HepG2 (cell line): ENCODE results near the gene NARF. TPM values are rescaled to one million over a fixed set of nuclear protein-coding genes. Genes with fewer than 3 reads are reported as not detected.

ENCODE experiments used
- ARHGAP35 ChIP-seq: sonication (generic); formaldehyde crosslinking; IDR thresholded peaks from 2 replicates; pipeline ENCODE4 v1.9.0; 2022; ENCODE audit warnings: mild to moderate bottlenecking, inconsistent platforms, moderate library complexity, missing genetic modification reagents, borderline replicate concordance
- ASH2L ChIP-seq: fragments of 300-600, 200-600 bp; sonication (generic); IDR thresholded peaks from 2 replicates; pipeline ENCODE4 v1.7.0; 2017; ENCODE audit warnings: low read depth, mild to moderate bottlenecking, moderate library complexity, mixed read lengths, low read length; ENCODE audit not compliant: insufficient read length
- CBX2 ChIP-seq, 2 experiments: fragments of 200-600 bp in 1 of 2; sonication (generic); formaldehyde crosslinking in 1 of 2; IDR thresholded peaks; 2 replicates each; pipeline versions ENCODE4 v1.7.0 to v1.8.1; 2018 to 2022; ENCODE audit warnings: low read depth in 2 of 2, low read length in 1 of 2, mild to moderate bottlenecking in 1 of 2, missing genetic modification reagents in 1 of 2
- PHF5A ChIP-seq: IDR thresholded peaks from one replicate; pipeline ENCODE4 v1.6.1; 2018; ENCODE audit warnings: low read depth, missing genetic modification reagents; ENCODE audit not compliant: unreplicated experiment
- POLR2AphosphoS2 ChIP-seq: IDR thresholded peaks from 2 replicates; pipeline ENCODE4 v1.6.1; 2011; ENCODE audit warnings: low read depth, low read length, improper control_type of control experiment
- RARA ChIP-seq: IDR thresholded peaks from 2 replicates; pipeline ENCODE4 v1.6.1; 2016; ENCODE audit warnings: missing genetic modification reagents, missing compliant biosample characterization
- SP5 ChIP-seq: IDR thresholded peaks from 2 replicates; pipeline ENCODE4 v1.6.1; 2016; ENCODE audit warnings: low read depth, borderline replicate concordance
- STAT5B ChIP-seq: sonication (generic); formaldehyde crosslinking; IDR thresholded peaks from 2 replicates; pipeline ENCODE4 v1.4.0; 2020; ENCODE audit warnings: missing genetic modification reagents
- THYN1 ChIP-seq: sonication (generic); formaldehyde crosslinking; IDR thresholded peaks from 2 replicates; pipeline ENCODE4 v1.8.1; 2023; ENCODE audit warnings: low read depth, mild to moderate bottlenecking, moderate library complexity, missing genetic modification reagents, borderline replicate concordance
- XRCC5 ChIP-seq: fragments of 200-400 bp; formaldehyde crosslinking; optimal IDR thresholded peaks from 2 replicates; pipeline ENCODE3; 2017; ENCODE audit warnings: mild to moderate bottlenecking, low read length
- ZNF121 ChIP-seq: sonication (generic); formaldehyde crosslinking; IDR thresholded peaks from 2 replicates; pipeline ENCODE4 v1.5.0; 2020; ENCODE audit warnings: mild to moderate bottlenecking, missing genetic modification reagents
- ZNF235 ChIP-seq: sonication (generic); formaldehyde crosslinking; IDR thresholded peaks from 2 replicates; pipeline ENCODE4 v1.8.1; 2023; ENCODE audit warnings: mild to moderate bottlenecking, missing genetic modification reagents, borderline replicate concordance
- ZNF501 ChIP-seq: sonication (generic); formaldehyde crosslinking; IDR thresholded peaks from 2 replicates; pipeline ENCODE4 v1.5.1; 2020; ENCODE audit warnings: mild to moderate bottlenecking, moderate library complexity, missing genetic modification reagents
- ZNF558 ChIP-seq: sonication (generic); formaldehyde crosslinking; IDR thresholded peaks from 2 replicates; pipeline ENCODE4 v1.9.0; 2022; ENCODE audit warnings: mild to moderate bottlenecking, missing genetic modification reagents, borderline replicate concordance
- ZNF619 ChIP-seq: sonication (generic); formaldehyde crosslinking; IDR thresholded peaks from 2 replicates; pipeline ENCODE4 v1.4.0; 2020; ENCODE audit warnings: mild to moderate bottlenecking, missing genetic modification reagents
- ZNF749 ChIP-seq: sonication (generic); formaldehyde crosslinking; IDR thresholded peaks from 2 replicates; pipeline ENCODE4 v1.8.0; 2022; ENCODE audit warnings: mild to moderate bottlenecking, missing genetic modification reagents, moderate library complexity, borderline replicate concordance
- ZNF766 ChIP-seq: sonication (generic); formaldehyde crosslinking; IDR thresholded peaks from 2 replicates; pipeline ENCODE4 v1.5.0; 2020; ENCODE audit warnings: missing genetic modification reagents, borderline replicate concordance
- ZNF781 ChIP-seq: sonication (generic); formaldehyde crosslinking; IDR thresholded peaks from 2 replicates; pipeline ENCODE4 v1.5.1; 2020; ENCODE audit warnings: borderline replicate concordance, mild to moderate bottlenecking, missing genetic modification reagents; ENCODE audit errors: not compliant biosample characterization
- polyA plus RNA-seq, 8 experiments: library from polyadenylated mRNA; depleted of rRNA in 3 of 8; stranded (reverse) in 7 of 8; unstranded in 1 of 8; fragments of >200 nt; fragmentation: Illumina TruSeq in 4 of 8; extraction: Trizol in 4 of 8; gene quantifications; 2 replicates each; pipeline versions ENCODE4 v1.2.1 to v1.2.3, GENCODE V29; 2011 to 2016; ENCODE audit warnings: low read depth in 4 of 8, missing spikeins in 1 of 8, mixed read lengths in 1 of 8; ENCODE audit not compliant: insufficient read depth in 1 of 8
- total RNA-seq, 5 experiments: library from RNA; depleted of rRNA; stranded (reverse); fragments of >200 nt; fragmentation: Illumina TruSeq; extraction: Trizol; gene quantifications; 2 replicates each; pipeline ENCODE4 v1.2.3, GENCODE V29; 2016; ENCODE audit warnings: low read depth in 1 of 5
- TF ChIP-seq, protein P1 (sequence below): sonication (generic); formaldehyde crosslinking; IDR thresholded peaks from 2 replicates; pipeline ENCODE4 v1.4.0; 2020; ENCODE audit warnings: missing genetic modification reagents
- TF ChIP-seq, protein P2 (sequence below): sonication (generic); formaldehyde crosslinking; IDR thresholded peaks from 2 replicates; pipeline ENCODE4 v1.4.0; 2020; ENCODE audit warnings: missing genetic modification reagents
- TF ChIP-seq, protein P3 (sequence below): IDR thresholded peaks from 2 replicates; pipeline ENCODE4 v1.6.1; 2012; ENCODE audit warnings: low read depth, low read length, improper control_type of control experiment

Gene NARF
- total and polyA plus RNA-seq, 2 of the 13 experiments (the other 11 are each of a cell fraction or from before 2014, with no cell fraction given): 61.1 to 144 TPM

DNA sequence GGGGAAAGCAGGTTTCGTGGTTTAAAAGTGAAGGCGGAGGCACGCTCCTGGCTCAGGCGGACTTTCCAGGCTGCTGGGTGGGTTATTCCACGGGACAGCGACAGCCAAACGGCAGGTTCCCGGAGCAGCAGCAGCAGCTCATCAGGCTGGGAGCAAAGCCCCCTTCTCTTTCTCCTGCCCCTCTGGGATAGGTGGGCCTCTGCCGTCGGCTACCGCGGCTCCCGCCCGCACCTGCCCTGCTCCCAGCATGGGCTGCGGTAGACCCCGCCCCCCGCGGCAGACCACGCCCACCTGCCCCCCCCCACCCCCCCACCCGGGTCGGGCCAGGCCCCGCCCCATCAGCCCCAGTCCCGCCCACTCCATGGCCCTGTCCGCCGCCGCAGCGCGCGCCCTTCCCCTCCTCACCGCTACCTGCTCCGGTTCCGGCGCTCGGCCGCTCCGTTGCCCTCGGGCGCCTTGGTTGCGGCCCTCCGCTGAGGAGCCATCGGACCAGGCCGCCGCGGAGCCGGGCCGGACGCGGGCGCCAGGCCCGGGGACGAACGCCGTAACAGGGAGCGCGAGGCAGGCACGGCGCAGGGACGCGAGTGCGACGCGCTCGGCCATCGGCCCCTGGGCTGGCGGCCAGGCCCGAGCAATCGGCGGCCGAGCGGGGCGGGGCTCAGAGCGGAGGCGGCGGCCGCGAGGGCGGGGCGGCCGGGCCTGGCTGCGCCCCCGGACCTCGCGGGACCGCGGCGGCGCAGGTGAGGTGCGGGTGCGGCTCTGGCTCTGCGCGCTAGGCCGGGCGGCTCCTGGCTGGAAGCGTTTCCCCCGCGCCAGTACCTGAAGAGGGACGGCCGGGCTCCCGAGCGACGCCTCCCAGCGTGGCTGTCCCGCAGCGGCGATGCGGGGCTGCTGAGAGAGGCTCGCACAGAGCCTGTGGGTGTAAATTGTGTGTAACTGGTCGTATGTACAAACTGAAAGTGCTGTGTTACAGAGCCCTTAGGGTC lies 40.2 kb upstream of the NARF start, which contains the start of the genes HEXD and OGFOD3 (continued):
- TF ChIP-seq, protein P1, sequence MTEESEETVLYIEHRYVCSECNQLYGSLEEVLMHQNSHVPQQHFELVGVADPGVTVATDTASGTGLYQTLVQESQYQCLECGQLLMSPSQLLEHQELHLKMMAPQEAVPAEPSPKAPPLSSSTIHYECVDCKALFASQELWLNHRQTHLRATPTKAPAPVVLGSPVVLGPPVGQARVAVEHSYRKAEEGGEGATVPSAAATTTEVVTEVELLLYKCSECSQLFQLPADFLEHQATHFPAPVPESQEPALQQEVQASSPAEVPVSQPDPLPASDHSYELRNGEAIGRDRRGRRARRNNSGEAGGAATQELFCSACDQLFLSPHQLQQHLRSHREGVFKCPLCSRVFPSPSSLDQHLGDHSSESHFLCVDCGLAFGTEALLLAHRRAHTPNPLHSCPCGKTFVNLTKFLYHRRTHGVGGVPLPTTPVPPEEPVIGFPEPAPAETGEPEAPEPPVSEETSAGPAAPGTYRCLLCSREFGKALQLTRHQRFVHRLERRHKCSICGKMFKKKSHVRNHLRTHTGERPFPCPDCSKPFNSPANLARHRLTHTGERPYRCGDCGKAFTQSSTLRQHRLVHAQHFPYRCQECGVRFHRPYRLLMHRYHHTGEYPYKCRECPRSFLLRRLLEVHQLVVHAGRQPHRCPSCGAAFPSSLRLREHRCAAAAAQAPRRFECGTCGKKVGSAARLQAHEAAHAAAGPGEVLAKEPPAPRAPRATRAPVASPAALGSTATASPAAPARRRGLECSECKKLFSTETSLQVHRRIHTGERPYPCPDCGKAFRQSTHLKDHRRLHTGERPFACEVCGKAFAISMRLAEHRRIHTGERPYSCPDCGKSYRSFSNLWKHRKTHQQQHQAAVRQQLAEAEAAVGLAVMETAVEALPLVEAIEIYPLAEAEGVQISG (CRISPR knock-in tag): peak; percentile 89
- TF ChIP-seq ARHGAP35 (CRISPR knock-in tag) (peak; percentile 63; the same call in 1 of the 2 replicates), ZNF749 (CRISPR knock-in tag) (peak; percentile 91), ZNF619 (CRISPR knock-in tag) (peak; percentile 67; the same call in 1 of the 2 replicates), PHF5A (CRISPR knock-in tag) (peak; percentile 82), ASH2L (peak; percentile 98), ZNF766 (peak; percentile 38; the same call in 1 of the 2 replicates), ZNF121 (CRISPR knock-in tag) (peak; percentile 24; the same call in 1 of the 2 replicates), ZNF501 (peak; percentile 44; the same call in 1 of the 2 replicates), SP5 (CRISPR knock-in tag) (peak; percentile 68), ZNF781 (CRISPR knock-in tag) (peak; percentile 58), RARA (no peak; the same call in 1 of the 2 replicates), STAT5B (peak; percentile 47; the same call in 1 of the 2 replicates), POLR2AphosphoS2 (peak; percentile 98; the same call in 1 of the 2 replicates), ZNF558 (CRISPR knock-in tag) (peak; percentile 63; the same call in 1 of the 2 replicates), ZNF235 (0 out of 2 replicates have a peak, but pooled peaks have one; percentile 53), THYN1 (CRISPR knock-in tag) (0 out of 2 replicates have a peak, but pooled peaks have one; percentile 64), XRCC5 (peak; percentile 99), CBX2 (IDR thresholded peaks at IDR 0.05; ENCODE audit: low read depth, low read length) (no peak), CBX2 (CRISPR knock-in tag; IDR thresholded peaks at IDR 0.05; ENCODE audit: low read depth) (no peak)
- TF ChIP-seq, protein P2, sequence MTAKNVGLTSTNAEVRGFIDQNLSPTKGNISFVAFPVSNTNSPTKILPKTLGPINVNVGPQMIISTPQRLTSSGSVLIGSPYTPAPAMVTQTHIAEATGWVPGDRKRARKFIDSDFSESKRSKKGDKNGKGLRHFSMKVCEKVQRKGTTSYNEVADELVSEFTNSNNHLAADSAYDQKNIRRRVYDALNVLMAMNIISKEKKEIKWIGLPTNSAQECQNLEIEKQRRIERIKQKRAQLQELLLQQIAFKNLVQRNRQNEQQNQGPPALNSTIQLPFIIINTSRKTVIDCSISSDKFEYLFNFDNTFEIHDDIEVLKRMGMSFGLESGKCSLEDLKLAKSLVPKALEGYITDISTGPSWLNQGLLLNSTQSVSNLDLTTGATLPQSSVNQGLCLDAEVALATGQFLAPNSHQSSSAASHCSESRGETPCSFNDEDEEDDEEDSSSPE (CRISPR knock-in tag): peak; percentile 48; the same call in 1 of the 2 replicates
- TF ChIP-seq, protein P3, sequence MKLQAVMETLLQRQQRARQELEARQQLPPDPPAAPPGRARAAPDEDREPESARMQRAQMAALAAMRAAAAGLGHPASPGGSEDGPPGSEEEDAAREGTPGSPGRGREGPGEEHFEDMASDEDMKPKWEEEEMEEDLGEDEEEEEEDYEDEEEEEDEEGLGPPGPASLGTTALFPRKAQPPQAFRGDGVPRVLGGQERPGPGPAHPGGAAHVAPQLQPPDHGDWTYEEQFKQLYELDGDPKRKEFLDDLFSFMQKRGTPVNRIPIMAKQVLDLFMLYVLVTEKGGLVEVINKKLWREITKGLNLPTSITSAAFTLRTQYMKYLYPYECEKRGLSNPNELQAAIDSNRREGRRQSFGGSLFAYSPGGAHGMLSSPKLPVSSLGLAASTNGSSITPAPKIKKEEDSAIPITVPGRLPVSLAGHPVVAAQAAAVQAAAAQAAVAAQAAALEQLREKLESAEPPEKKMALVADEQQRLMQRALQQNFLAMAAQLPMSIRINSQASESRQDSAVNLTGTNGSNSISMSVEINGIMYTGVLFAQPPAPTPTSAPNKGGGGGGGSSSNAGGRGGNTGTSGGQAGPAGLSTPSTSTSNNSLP: no peak; the same call in 1 of the 2 replicates
